HepG2 (cell line): ENCODE results near the gene CDX1. TPM values are rescaled to one million over a fixed set of nuclear protein-coding genes. Genes with fewer than 3 reads are reported as not detected.

ENCODE experiments used
- ATAC-seq: fragments of 200-7000 bp; cut with Tn5 transposase; 3 replicates; pipeline ENCODE4 v1.9.1; 2020; ENCODE audit warnings: mild to moderate bottlenecking, moderate library complexity
- BruUV-seq: library from RNA; stranded (reverse); fragments of 400-500 nt; replicated peaks from 2 replicates; lab custom pipeline; 2021; lab: Mats Ljungman, UMichigan
- CTCF ChIA-PET: fragments of 300-600 bp; formaldehyde crosslinking; extraction: SDS; loops from one replicate; lab custom pipeline; 2021; ENCODE audit warnings: low total read pairs, inconsistent platforms, low intra/inter-chr PET ratio; lab: Yijun Ruan, JAX
- POLR2A ChIA-PET: fragments of 350-600 bp; sonication (Branson Sonifier 250); formaldehyde crosslinking; loops from one replicate; lab custom pipeline; 2020; ENCODE audit warnings: antibody characterized with exemption, inconsistent platforms; lab: Yijun Ruan, JAX
- DNase-seq: peaks from one replicate; pipeline ENCODE4 v3.0.0-alpha.2; 2015; ENCODE audit warnings: low spot score
- FAIRE-seq: peaks from 3 replicates; lab custom pipeline; 2011; peaks lifted over from hg19 to GRCh38; lab: Jason Lieb, UNC
- H2AFZ ChIP-seq: one replicate; pipeline ENCODE4 v1.6.1; 2011; ENCODE audit warnings: low read length, inconsistent platforms
- H3K27ac ChIP-seq: fragments of 300-600 bp; 3 replicates; pipeline ENCODE4 v1.8.0; 2011; ENCODE audit warnings: mixed run types, mild to moderate bottlenecking, mixed read lengths, low read length, inconsistent platforms; ENCODE audit not compliant: insufficient read depth; ENCODE audit errors: extremely low read length
- H3K27me3 ChIP-seq, 2 experiments: fragments of 200-600 bp in 1 of 2; 2 replicates in 1 of 2; 3 replicates in 1 of 2; pipeline versions ENCODE4 v1.6.0 to v1.8.0; 2011; ENCODE audit warnings: low read length in 2 of 2, mild to moderate bottlenecking in 2 of 2, moderate library complexity in 2 of 2, inconsistent platforms in 1 of 2; ENCODE audit not compliant: insufficient read depth in 2 of 2, control insufficient read depth in 1 of 2
- H3K36me3 ChIP-seq, 2 experiments: fragments of 200-600 bp in 1 of 2; replicated peaks in 1 of 2; 2 replicates in 1 of 2; 3 replicates in 1 of 2; pipeline versions ENCODE4 v1.5.1 to v1.8.0; 2011; ENCODE audit warnings: low read length in 2 of 2, inconsistent platforms in 1 of 2; ENCODE audit not compliant: insufficient read depth in 2 of 2, control insufficient read depth in 1 of 2
- H3K4me1 ChIP-seq: 2 replicates; pipeline ENCODE4 v1.5.1; 2012; ENCODE audit warnings: low read length, inconsistent platforms; ENCODE audit not compliant: insufficient read depth
- H3K4me2 ChIP-seq: 2 replicates; pipeline ENCODE4 v1.6.0; 2011; ENCODE audit warnings: low read depth, low read length, inconsistent platforms
- H3K4me3 ChIP-seq, 3 experiments: fragments of 200-600 bp in 1 of 3; sonication (generic), shearing (Covaris generic) in 1 of 3; replicated peaks in 1 of 3; 2 replicates each; pipeline ENCODE4 v1.5.1; 2011 to 2016; ENCODE audit warnings: low read length in 3 of 3, inconsistent platforms in 2 of 3, low read depth in 2 of 3, mild to moderate bottlenecking in 2 of 3, control low read depth in 1 of 3, mixed read lengths in 1 of 3; ENCODE audit not compliant: insufficient read depth in 1 of 3
- H3K79me2 ChIP-seq: one replicate; pipeline ENCODE4 v1.6.1; 2011; ENCODE audit warnings: low read length, inconsistent platforms; ENCODE audit not compliant: insufficient read depth
- H3K9ac ChIP-seq: 2 replicates; pipeline ENCODE4 v1.6.0; 2011; ENCODE audit warnings: mild to moderate bottlenecking, low read depth, low read length, inconsistent platforms; ENCODE audit not compliant: insufficient read depth
- H3K9me3 ChIP-seq: 2 replicates; pipeline ENCODE4 v1.5.1; 2012; ENCODE audit warnings: mild to moderate bottlenecking, low read length
- H4K20me1 ChIP-seq: 2 replicates; pipeline ENCODE4 v1.6.0; 2011; ENCODE audit warnings: inconsistent platforms, mild to moderate bottlenecking, low read length, moderate library complexity; ENCODE audit not compliant: insufficient read depth
- ARID4A ChIP-seq: sonication (generic); formaldehyde crosslinking; IDR thresholded peaks from 2 replicates; pipeline ENCODE4 v1.5.0; 2020; ENCODE audit warnings: mild to moderate bottlenecking, missing genetic modification reagents, borderline replicate concordance
- GPN1 ChIP-seq: sonication (generic); formaldehyde crosslinking; IDR thresholded peaks from 2 replicates; pipeline ENCODE4 v1.5.1; 2020; ENCODE audit warnings: missing genetic modification reagents, borderline replicate concordance
- NONO ChIP-seq, 2 experiments: fragments of 450-650 bp in 1 of 2; sonication (generic) in 1 of 2; formaldehyde crosslinking in 1 of 2; IDR thresholded peaks in 1 of 2; conservative IDR thresholded peaks in 1 of 2; 2 replicates each; pipeline versions ENCODE4 v1.6.1 to v1.8.0; 2017 to 2022; ENCODE audit warnings: mild to moderate bottlenecking in 1 of 2, missing genetic modification reagents in 1 of 2, moderate library complexity in 1 of 2
- NR0B2 ChIP-seq: sonication (generic); formaldehyde crosslinking; IDR thresholded peaks from 2 replicates; pipeline ENCODE4 v1.4.0; 2020; ENCODE audit warnings: mild to moderate bottlenecking, missing genetic modification reagents
- TGIF2 ChIP-seq: IDR thresholded peaks from 2 replicates; pipeline ENCODE4 v1.6.1; 2016; ENCODE audit warnings: control low read depth, missing compliant biosample characterization
- U2AF2 ChIP-seq: fragments of 200-400 bp; formaldehyde crosslinking; IDR thresholded peaks from 2 replicates; pipeline ENCODE4 v1.6.1; 2017; ENCODE audit warnings: low read depth, mild to moderate bottlenecking, low read length
- XRCC5 ChIP-seq: fragments of 200-400 bp; formaldehyde crosslinking; optimal IDR thresholded peaks from 2 replicates; pipeline ENCODE3; 2017; ENCODE audit warnings: mild to moderate bottlenecking, low read length
- ZNF180 ChIP-seq: sonication (generic); formaldehyde crosslinking; IDR thresholded peaks from 2 replicates; pipeline ENCODE4 v1.4.0; 2020; ENCODE audit warnings: low read depth, missing genetic modification reagents, borderline replicate concordance
- ZNF276 ChIP-seq: sonication (generic); formaldehyde crosslinking; IDR thresholded peaks from 2 replicates; pipeline ENCODE4 v1.4.0; 2020; ENCODE audit warnings: mild to moderate bottlenecking, low read depth, missing genetic modification reagents
- in situ Hi-C: cut with HindIII; loops from 2 replicates; pipeline ENCODE4 v1.10.0; 2017; ENCODE audit warnings: low pct_unique_long_range_greater_than_20kb; ENCODE audit not compliant: extremely low pct_ligation_motif_present
- intact Hi-C: fragments of 100-400 bp; cut with micrococcal nuclease; formaldehyde crosslinking; loops from one replicate; pipeline ENCODE4 v1.10.0; 2022; ENCODE audit not compliant: unreplicated experiment
- polyA plus RNA-seq, 8 experiments: library from polyadenylated mRNA; depleted of rRNA in 3 of 8; stranded (reverse) in 7 of 8; unstranded in 1 of 8; fragments of >200 nt; fragmentation: Illumina TruSeq in 4 of 8; extraction: Trizol in 4 of 8; gene quantifications; 2 replicates each; pipeline versions ENCODE4 v1.2.1 to v1.2.3, GENCODE V29; 2011 to 2016; ENCODE audit warnings: low read depth in 4 of 8, missing spikeins in 1 of 8, mixed read lengths in 1 of 8; ENCODE audit not compliant: insufficient read depth in 1 of 8
- total RNA-seq, 5 experiments: library from RNA; depleted of rRNA; stranded (reverse); fragments of >200 nt; fragmentation: Illumina TruSeq; extraction: Trizol; gene quantifications; 2 replicates each; pipeline ENCODE4 v1.2.3, GENCODE V29; 2016; ENCODE audit warnings: low read depth in 1 of 5
- TF ChIP-seq, protein P1 (sequence below): sonication (generic); formaldehyde crosslinking; IDR thresholded peaks from 2 replicates; pipeline ENCODE4 v1.4.0; 2020; ENCODE audit warnings: missing genetic modification reagents, borderline replicate concordance
- TF ChIP-seq, protein P2 (sequence below): sonication (generic); formaldehyde crosslinking; conservative IDR thresholded peaks from 2 replicates; pipeline ENCODE4 v1.5.0; 2020; ENCODE audit warnings: missing genetic modification reagents

CDX1 gene
- total and polyA plus RNA-seq, 2 of the 13 experiments (the other 11 are each of a cell fraction or from before 2014, with no cell fraction given) = not detected

DNA sequence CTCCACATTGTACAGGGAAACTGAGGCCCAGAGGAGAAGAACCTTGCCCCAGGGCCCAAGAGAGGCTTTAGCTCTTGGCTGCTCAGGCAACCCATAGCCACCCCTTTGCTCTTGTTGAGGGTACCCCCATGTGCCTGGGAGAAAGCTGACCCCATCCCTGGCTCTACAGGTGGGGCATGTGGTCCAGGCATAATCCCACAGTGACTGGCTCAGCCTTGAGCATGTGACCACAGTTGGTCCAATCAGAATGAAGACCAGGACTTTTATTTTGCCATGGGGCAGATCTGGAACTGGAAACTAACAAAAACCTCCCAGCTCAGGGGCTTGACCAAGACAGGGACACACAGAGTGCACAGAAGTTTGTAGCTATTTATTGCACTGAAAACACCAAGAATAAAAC is 52.6 kb downstream of the CDX1 start:
- peaks cover 18% of the 10 kb centered on the region for H3K4me1 ChIP-seq
- H3K9ac ChIP-seq = no peak overlapping the region
- ChIA-PET CTCF (interaction anchor here (2.0 to 4.3 kb wide), 2 partner anchors 44 to 89 kb away, joined by 8 to 62 read pairs; no protein-coding TSS in a partner anchor), POLR2A (no interaction called here)
- H2AFZ ChIP-seq = no peak overlapping the region
- H4K20me1 ChIP-seq = no peaks in the 10 kb centered on the region
- no peak for DNase-seq
- no peak overlapping the region for H3K4me2 ChIP-seq
- peaks cover 3 to 52% of the 10 kb centered on the region in 2 experiments; a peak in 4 of 5 replicates for H3K27me3 ChIP-seq
- intact Hi-C loops (no loop called here), in situ Hi-C loops (loop anchor here (5.0 kb wide), 2 partner anchors 57 to 92 kb away; no protein-coding TSS in a partner anchor)
- no peak for FAIRE-seq
- no peak overlapping the region for H3K27ac ChIP-seq
- H3K4me3 ChIP-seq = no peak overlapping the region
- no TSS peak for BruUV-seq
- no peaks in the 10 kb centered on the region for H3K9me3 ChIP-seq
- H3K36me3 ChIP-seq = no peaks in the 10 kb centered on the region
- ATAC-seq = no peak
- no peaks in the 10 kb centered on the region for H3K79me2 ChIP-seq
- TF ChIP-seq ARID4A (CRISPR knock-in tag) (no peak), ZNF180 (no peak), ZNF276 (no peak), U2AF2 (no peak), GPN1 (CRISPR knock-in tag) (no peak), XRCC5 (no peak), TGIF2 (CRISPR knock-in tag) (no peak), NONO (IDR thresholded peaks at IDR 0.05) (no peak), NONO (CRISPR knock-in tag; conservative IDR thresholded peaks at IDR 0.05) (no peak), NR0B2 (CRISPR knock-in tag) (no peak)
- TF ChIP-seq, protein P1, sequence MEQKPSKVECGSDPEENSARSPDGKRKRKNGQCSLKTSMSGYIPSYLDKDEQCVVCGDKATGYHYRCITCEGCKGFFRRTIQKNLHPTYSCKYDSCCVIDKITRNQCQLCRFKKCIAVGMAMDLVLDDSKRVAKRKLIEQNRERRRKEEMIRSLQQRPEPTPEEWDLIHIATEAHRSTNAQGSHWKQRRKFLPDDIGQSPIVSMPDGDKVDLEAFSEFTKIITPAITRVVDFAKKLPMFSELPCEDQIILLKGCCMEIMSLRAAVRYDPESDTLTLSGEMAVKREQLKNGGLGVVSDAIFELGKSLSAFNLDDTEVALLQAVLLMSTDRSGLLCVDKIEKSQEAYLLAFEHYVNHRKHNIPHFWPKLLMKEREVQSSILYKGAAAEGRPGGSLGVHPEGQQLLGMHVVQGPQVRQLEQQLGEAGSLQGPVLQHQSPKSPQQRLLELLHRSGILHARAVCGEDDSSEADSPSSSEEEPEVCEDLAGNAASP = no peak
- TF ChIP-seq, protein P2, sequence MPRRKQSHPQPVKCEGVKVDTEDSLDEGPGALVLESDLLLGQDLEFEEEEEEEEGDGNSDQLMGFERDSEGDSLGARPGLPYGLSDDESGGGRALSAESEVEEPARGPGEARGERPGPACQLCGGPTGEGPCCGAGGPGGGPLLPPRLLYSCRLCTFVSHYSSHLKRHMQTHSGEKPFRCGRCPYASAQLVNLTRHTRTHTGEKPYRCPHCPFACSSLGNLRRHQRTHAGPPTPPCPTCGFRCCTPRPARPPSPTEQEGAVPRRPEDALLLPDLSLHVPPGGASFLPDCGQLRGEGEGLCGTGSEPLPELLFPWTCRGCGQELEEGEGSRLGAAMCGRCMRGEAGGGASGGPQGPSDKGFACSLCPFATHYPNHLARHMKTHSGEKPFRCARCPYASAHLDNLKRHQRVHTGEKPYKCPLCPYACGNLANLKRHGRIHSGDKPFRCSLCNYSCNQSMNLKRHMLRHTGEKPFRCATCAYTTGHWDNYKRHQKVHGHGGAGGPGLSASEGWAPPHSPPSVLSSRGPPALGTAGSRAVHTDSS (CRISPR knock-in tag) = no peak
